GM23338 (cell line): ENCODE results near the gene TCERG1L. TPM values are rescaled to one million over a fixed set of nuclear protein-coding genes. Genes with fewer than 3 reads are reported as not detected.

Source experiments
- ATAC-seq: fragments of 200-7000 bp; cut with Tn5 transposase; 3 replicates; pipeline ENCODE4 v1.9.1; 2020
- DNase-seq: peaks from one replicate; pipeline ENCODE4 v3.0.0-alpha.2; 2015; ENCODE audit warnings: low spot score
- H2AFZ ChIP-seq: fragments of 200-600 bp; sonication (generic); 2 replicates; pipeline ENCODE4 v1.8.0; 2016; ENCODE audit warnings: antibody characterized with exemption, mild to moderate bottlenecking, moderate library complexity
- H3F3A ChIP-seq: fragments of 200-600 bp; sonication (generic); replicated peaks from 2 replicates; pipeline ENCODE4 v1.8.0; 2017; ENCODE audit warnings: antibody characterized with exemption, mixed run types, low read depth
- H3K27ac ChIP-seq: fragments of 200-600 bp; sonication (generic); 2 replicates; pipeline ENCODE4 v1.6.1; 2016; ENCODE audit warnings: low read depth
- H3K27me3 ChIP-seq: fragments of 200-600 bp; sonication (generic); 2 replicates; pipeline ENCODE4 v1.8.0; 2016; ENCODE audit warnings: mild to moderate bottlenecking, mixed run types, moderate library complexity; ENCODE audit not compliant: insufficient read depth
- H3K36me3 ChIP-seq: fragments of 200-600 bp; sonication (generic); 2 replicates; pipeline ENCODE4 v1.8.0; 2016; ENCODE audit warnings: mild to moderate bottlenecking; ENCODE audit not compliant: insufficient read depth
- H3K4me1 ChIP-seq: fragments of 200-600 bp; sonication (generic); 2 replicates; pipeline ENCODE4 v1.8.0; 2016; ENCODE audit warnings: mild to moderate bottlenecking, moderate library complexity; ENCODE audit not compliant: insufficient read depth
- H3K4me2 ChIP-seq: fragments of 200-600 bp; sonication (generic); 2 replicates; pipeline ENCODE4 v1.7.1; 2017; ENCODE audit warnings: mixed run types
- H3K4me3 ChIP-seq: fragments of 200-600 bp; sonication (generic); 2 replicates; pipeline ENCODE4 v1.6.1; 2016; ENCODE audit warnings: mixed run types
- H3K79me2 ChIP-seq: fragments of 200-600 bp; sonication (generic); replicated peaks from 2 replicates; pipeline ENCODE4 v1.8.0; 2017; ENCODE audit warnings: mild to moderate bottlenecking; ENCODE audit not compliant: insufficient read depth
- H3K9me2 ChIP-seq: fragments of 200-600 bp; sonication (generic); 2 replicates; pipeline ENCODE4 v1.8.0; 2017; ENCODE audit not compliant: insufficient read depth
- H4K20me1 ChIP-seq: fragments of 200-600 bp; sonication (generic); replicated peaks from 2 replicates; pipeline ENCODE4 v1.8.0; 2017; ENCODE audit warnings: mild to moderate bottlenecking; ENCODE audit not compliant: insufficient read depth
- H3K27ac Mint-ChIP-seq: 2 replicates; pipeline ENCODE4 v1.8.0; 2020; ENCODE audit warnings: inconsistent platforms, mild to moderate bottlenecking, moderate library complexity, mixed read lengths
- H3K27me3 Mint-ChIP-seq: 3 replicates; pipeline ENCODE4 v1.8.0; 2022; ENCODE audit warnings: low read depth, mild to moderate bottlenecking, moderate library complexity, mixed read lengths, inconsistent platforms; ENCODE audit not compliant: insufficient read depth, poor library complexity
- H3K36me3 Mint-ChIP-seq: 3 replicates; pipeline ENCODE4 v1.8.0; 2021; ENCODE audit warnings: low read depth, mild to moderate bottlenecking, inconsistent platforms, moderate library complexity, mixed read lengths
- H3K4me1 Mint-ChIP-seq: 3 replicates; pipeline ENCODE4 v1.8.0; 2020; ENCODE audit warnings: mild to moderate bottlenecking, inconsistent platforms, mixed read lengths
- H3K4me3 Mint-ChIP-seq: 3 replicates; pipeline ENCODE4 v1.8.0; 2021; ENCODE audit warnings: moderate library complexity, mild to moderate bottlenecking, inconsistent platforms, mixed read lengths
- H3K9me3 Mint-ChIP-seq: 3 replicates; pipeline ENCODE4 v1.8.0; 2020; ENCODE audit warnings: moderate library complexity, mild to moderate bottlenecking, inconsistent platforms, mixed read lengths
- ETS1 ChIP-seq: IDR thresholded peaks from 2 replicates; pipeline ENCODE4 v1.6.1; 2016; ENCODE audit warnings: antibody characterized with exemption
- REST ChIP-seq: IDR thresholded peaks from one replicate; pipeline ENCODE4 v1.6.1; 2018; ENCODE audit warnings: antibody characterized with exemption; ENCODE audit not compliant: unreplicated experiment
- STAT1 ChIP-seq: IDR thresholded peaks from one replicate; pipeline ENCODE4 v1.6.1; 2016; ENCODE audit warnings: antibody characterized with exemption; ENCODE audit not compliant: unreplicated experiment
- ZNF331 ChIP-seq: fragments of 250-450 bp; sonication (Bioruptor Pico); IDR thresholded peaks from 2 replicates; pipeline ENCODE4 v1.5.0; 2020; ENCODE audit warnings: low read depth, mild to moderate bottlenecking, moderate library complexity
- ZNF462 ChIP-seq: fragments of 250-450 bp; sonication (Bioruptor Pico); IDR thresholded peaks from 2 replicates; pipeline ENCODE4 v1.5.0; 2020; ENCODE audit warnings: mild to moderate bottlenecking, moderate library complexity
- polyA plus RNA-seq: library from polyadenylated mRNA; unstranded; fragments of >200 nt; fragmentation: Nextera tagmentation; extraction: Ambion mirVana; gene quantifications from 2 replicates; pipeline ENCODE4 v1.2.1, GENCODE V29; 2016
- total RNA-seq: library from RNA; depleted of rRNA; stranded (reverse); fragments of >200 nt; shearing (Covaris generic); gene quantifications from 2 replicates; pipeline ENCODE4 v1.2.3, GENCODE V29; 2014

The TCERG1L gene
- total and polyA plus RNA-seq, 2 experiments from 2014 or later: 3.9 to 5.5 TPM

- no peak for TF ChIP-seq ZNF462 (CRISPR knock-in tag)
- TF ChIP-seq REST: no peak
Observed at GRCh38 chr10:131274883-131275282, 36.6 kb downstream of the TCERG1L start (continued).

- no peaks in the 10 kb centered on the region for H3K79me2 ChIP-seq
- H3K9me2 ChIP-seq: no peaks in the 10 kb centered on the region
- no peak for ATAC-seq
- no peaks in the 10 kb centered on the region for H4K20me1 ChIP-seq
- no peaks in the 10 kb centered on the region for H3K27me3 ChIP-seq
- H3K27ac ChIP-seq: no peak overlapping the region
- no peak for DNase-seq
- Mint-ChIP-seq H3K27me3 (peaks cover 3% of the 10 kb centered on the region), H3K36me3 (peaks cover 35% of the 10 kb centered on the region), H3K4me3 (no peak overlapping the region), H3K4me1 (no peaks in the 10 kb centered on the region), H3K9me3 (peaks cover 94% of the 10 kb centered on the region), H3K27ac (no peak overlapping the region)
- H3K36me3 ChIP-seq: no peaks in the 10 kb centered on the region
- H3K4me2 ChIP-seq: no peak overlapping the region
- no peak overlapping the region for H2AFZ ChIP-seq
- H3K4me3 ChIP-seq: no peak overlapping the region
- no peaks in the 10 kb centered on the region for H3K4me1 ChIP-seq
- no peaks in the 10 kb centered on the region for H3F3A ChIP-seq
- TF ChIP-seq REST (no peak), ZNF331 (CRISPR knock-in tag) (no peak), STAT1 (no peak), ETS1 (no peak)
Observed at GRCh38 chr10:131274133-131274880, 37.2 kb downstream of the TCERG1L start.
